Vagina (tissue), 2 donors: ENCODE measurements around the gene SNAP23. TPM values are rescaled to one million over a fixed set of nuclear protein-coding genes. Genes with fewer than 3 reads are reported as not detected.
"Not testable (repeated sequence)": the region's sequence is repeated elsewhere in the genome, so short reads cannot be mapped to it uniquely, and the experiment has no call there.

Experiments
- DNase-seq, 2 donors: peaks; one replicate each; pipeline ENCODE4 v3.0.0-alpha.2; 2017; ENCODE audit errors: extremely low spot score in 2 of 2
- H3K27ac ChIP-seq: fragments of 200-600 bp; sonication (generic); one replicate; pipeline ENCODE4 v1.5.1; 2019
- H3K27me3 ChIP-seq: fragments of 200-600 bp; sonication (generic); one replicate; pipeline ENCODE4 v1.5.1; 2019
- H3K36me3 ChIP-seq, 2 donors: fragments of 200-600 bp; sonication (generic); one replicate each; pipeline ENCODE4 v1.5.1; 2017 to 2019
- H3K4me1 ChIP-seq: fragments of 200-600 bp; sonication (generic); one replicate; pipeline ENCODE4 v1.5.1; 2019
- H3K4me3 ChIP-seq, 2 donors: fragments of 200-600 bp; sonication (generic); 1 replicate in 1 of 2; 2 replicates in 1 of 2; pipeline ENCODE4 v1.5.1; 2016 to 2019
- H3K9me3 ChIP-seq: fragments of 200-600 bp; sonication (generic); one replicate; pipeline ENCODE4 v1.5.1; 2019
- CTCF ChIP-seq, 3 experiments: fragments of 450-650 bp in 2 of 3; fragments of 200-600 bp in 1 of 3; sonication (generic) in 1 of 3; IDR thresholded peaks; one replicate each; pipeline ENCODE4 v1.5.1; 2017 to 2019; ENCODE audit warnings: antibody characterized with exemption in 3 of 3, mild to moderate bottlenecking in 2 of 3, moderate library complexity in 2 of 3
- POLR2A ChIP-seq, 2 donors: fragments of 450-650 bp; IDR thresholded peaks; one replicate each; pipeline ENCODE4 v1.6.1; 2017; ENCODE audit warnings: antibody characterized with exemption in 2 of 2, mild to moderate bottlenecking in 2 of 2, moderate library complexity in 2 of 2
- POLR2AphosphoS5 ChIP-seq, 2 donors: sonication (generic); formaldehyde crosslinking; IDR thresholded peaks; one replicate each; pipeline ENCODE4 v1.9.0; 2017; ENCODE audit warnings: antibody characterized with exemption in 2 of 2, mild to moderate bottlenecking in 2 of 2, low read depth in 1 of 2; ENCODE audit not compliant: insufficient read depth in 1 of 2
- intact Hi-C: fragments of 100-400 bp; cut with DNase I; formaldehyde crosslinking; loops from one replicate; pipeline ENCODE4 v1.15.1; 2023
- total RNA-seq: library from RNA; depleted of rRNA; stranded (reverse); fragments of >200 nt; gene quantifications from one replicate; pipeline ENCODE4 v1.2.3, GENCODE V29; 2016

Gene SNAP23
- total RNA-seq, 1 donor from 2014 or later = 60.9 TPM

GRCh38 chr15:42548249-42549031 lies 53.0 kb downstream of the SNAP23 start, which contains the start of the genes HAUS2 and LRRC57:
Gene HAUS2, plus strand, starts transcription at chr15:42548838. Its CDS starts 35 bp downstream, at chr15:42548873.
Gene LRRC57, minus strand, starts transcription at chr15:42548793. Its CDS starts 359 bp downstream, at chr15:42548434.
- intact Hi-C loops = no loop called here
- Histone ChIP-seq H3K27me3 (no peaks in the 10 kb centered on the region), H3K4me1 (peaks cover 33% of the 10 kb centered on the region), H3K36me3 (peaks cover 0 to 22% of the 10 kb centered on the region in 2 donors), H3K27ac (peak within 1 kb of the TSS; percentile 95), H3K4me3 (peak within 1 kb of the TSS; percentile 65 to 83), H3K9me3 (no peaks in the 10 kb centered on the region)
- DNase-seq = peak; percentile 90 to 97
- TF ChIP-seq POLR2AphosphoS5 (IDR thresholded peaks at IDR 0.05; ENCODE audit: insufficient read depth in 1 of 2, low read depth in 1 of 2) = peak; percentile 86 to 98
- TF ChIP-seq POLR2A (IDR thresholded peaks at IDR 0.05) = peak in 1 of 2 donors; percentile 83
- TF ChIP-seq CTCF (IDR thresholded peaks at IDR 0.05) = no peak

GRCh38 chr15:42549032-42549491 lies 53.6 kb downstream of the SNAP23 start:
- TF ChIP-seq CTCF (IDR thresholded peaks at IDR 0.05) (no peak), POLR2AphosphoS5 (IDR thresholded peaks at IDR 0.05; ENCODE audit: insufficient read depth in 1 of 2, low read depth in 1 of 2) (no peak), POLR2A (IDR thresholded peaks at IDR 0.05) (no peak)
- Histone ChIP-seq H3K9me3 (no peaks in the 10 kb centered on the region), H3K4me1 (peaks cover 33% of the 10 kb centered on the region), H3K4me3 (peak overlapping the region; percentile 65 to 83), H3K27me3 (no peaks in the 10 kb centered on the region), H3K36me3 (peaks cover 0 to 16% of the 10 kb centered on the region in 2 donors), H3K27ac (peak overlapping the region; percentile 95)
- DNase-seq = no peak
- intact Hi-C loops = no loop called here

- intact Hi-C loops = no loop called here
- Histone ChIP-seq H3K4me1 (peaks cover 33% of the 10 kb centered on the region), H3K27me3 (no peaks in the 10 kb centered on the region), H3K4me3 (peak overlapping the region; percentile 65 to 83), H3K27ac (no peak overlapping the region), H3K36me3 (peaks cover 0 to 8% of the 10 kb centered on the region in 2 donors), H3K9me3 (no peaks in the 10 kb centered on the region)
- TF ChIP-seq CTCF (IDR thresholded peaks at IDR 0.05) = no peak
- no peak for TF ChIP-seq POLR2A (IDR thresholded peaks at IDR 0.05)
- no peak for TF ChIP-seq POLR2AphosphoS5 (IDR thresholded peaks at IDR 0.05; ENCODE audit: insufficient read depth in 1 of 2, low read depth in 1 of 2)
- DNase-seq = no peak
Observed at GRCh38 chr15:42549741-42550392, 54.4 kb downstream of the SNAP23 start.

- intact Hi-C loops = no loop called here
- no peaks in the 10 kb centered on the region for H3K9me3 ChIP-seq
- peaks cover 0 to 4% of the 10 kb centered on the region in 2 donors for H3K36me3 ChIP-seq
- TF ChIP-seq CTCF (IDR thresholded peaks at IDR 0.05) (no peak), POLR2AphosphoS5 (IDR thresholded peaks at IDR 0.05; ENCODE audit: insufficient read depth in 1 of 2, low read depth in 1 of 2) (no peak), POLR2A (IDR thresholded peaks at IDR 0.05) (no peak)
- no peak for DNase-seq
- no peaks in the 10 kb centered on the region for H3K27me3 ChIP-seq
- no peak overlapping the region for H3K27ac ChIP-seq
- no peak overlapping the region for H3K4me3 ChIP-seq
- peaks cover 5% of the 10 kb centered on the region for H3K4me1 ChIP-seq
Observed at GRCh38 chr15:42553554-42553953, 58.1 kb downstream of the SNAP23 start.

GRCh38 chr15:42556550-42557207 lies 61.2 kb downstream of the SNAP23 start:
- DNase-seq, H3K27me3 ChIP-seq, H3K9me3 ChIP-seq, intact Hi-C loops, H3K36me3 ChIP-seq, H3K4me1 ChIP-seq, H3K4me3 ChIP-seq, H3K27ac ChIP-seq: not testable (repeated sequence)
